Chondrocyte (in vitro differentiated cells): Measurements from ENCODE around the gene GOSR2. TPM values are rescaled to one million over a fixed set of nuclear protein-coding genes. Genes with fewer than 3 reads are reported as not detected.

Experiments used
- DNase-seq: peaks from one replicate; pipeline ENCODE4 v3.0.0; 2021; ENCODE audit warnings: mixed read lengths, low spot score
- H3K27ac Mint-ChIP-seq: one replicate; pipeline ENCODE4 v1.8.0; 2021; ENCODE audit warnings: mild to moderate bottlenecking, moderate library complexity, mixed read lengths; ENCODE audit not compliant: unreplicated experiment
- H3K27me3 Mint-ChIP-seq: 2 replicates; pipeline ENCODE4 v1.8.0; 2021; ENCODE audit warnings: low read depth, mixed read lengths
- H3K36me3 Mint-ChIP-seq: 2 replicates; pipeline ENCODE4 v1.8.0; 2021; ENCODE audit warnings: low read depth, mixed read lengths
- H3K4me1 Mint-ChIP-seq: 2 replicates; pipeline ENCODE4 v1.8.0; 2021; ENCODE audit warnings: low read depth, mild to moderate bottlenecking, mixed read lengths
- H3K4me3 Mint-ChIP-seq: one replicate; pipeline ENCODE4 v1.8.0; 2021; ENCODE audit warnings: mild to moderate bottlenecking, moderate library complexity, mixed read lengths; ENCODE audit not compliant: unreplicated experiment
- H3K9me3 Mint-ChIP-seq: 2 replicates; pipeline ENCODE4 v1.8.0; 2021; ENCODE audit warnings: low read depth, mixed read lengths
- total RNA-seq: library from RNA; stranded (reverse); gene quantifications from 3 replicates; pipeline ENCODE4 v1.2.1, GENCODE V29; 2021
- TF ChIP-seq, protein P1 (sequence below): fragments of 200-600 bp; sonication (generic); IDR thresholded peaks from 2 replicates; pipeline ENCODE4 v1.5.0; 2021; ENCODE audit warnings: antibody characterized with exemption, mild to moderate bottlenecking, moderate library complexity

The GOSR2 gene
- total RNA-seq, 1 donor from 2014 or later = 56.5 TPM

DNA sequence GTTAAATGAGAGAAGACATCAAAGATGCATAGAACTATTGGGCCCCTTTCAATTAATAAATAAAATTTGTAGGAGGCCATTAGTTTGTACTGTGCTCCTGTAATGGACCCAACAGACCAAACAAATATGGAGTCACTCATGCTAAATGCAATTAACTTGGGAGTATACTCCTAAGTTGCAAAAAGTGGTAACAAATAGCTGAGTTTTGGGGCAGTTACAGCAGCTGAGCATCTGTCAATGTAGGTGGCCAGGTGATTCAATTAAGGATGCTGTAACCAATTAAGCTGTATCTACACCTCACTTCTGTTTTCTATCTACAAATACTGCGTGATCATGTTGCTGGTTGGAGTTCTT, 36.7 kb upstream of the GOSR2 start:
- H3K4me1 Mint-ChIP-seq = no peaks in the 10 kb centered on the region
- H3K27ac Mint-ChIP-seq = no peak overlapping the region
- no peak overlapping the region for H3K4me3 Mint-ChIP-seq
- no peak for DNase-seq
- no peaks in the 10 kb centered on the region for H3K36me3 Mint-ChIP-seq
- no peaks in the 10 kb centered on the region for H3K9me3 Mint-ChIP-seq
- H3K27me3 Mint-ChIP-seq = peaks cover 21% of the 10 kb centered on the region
- TF ChIP-seq, protein P1, sequence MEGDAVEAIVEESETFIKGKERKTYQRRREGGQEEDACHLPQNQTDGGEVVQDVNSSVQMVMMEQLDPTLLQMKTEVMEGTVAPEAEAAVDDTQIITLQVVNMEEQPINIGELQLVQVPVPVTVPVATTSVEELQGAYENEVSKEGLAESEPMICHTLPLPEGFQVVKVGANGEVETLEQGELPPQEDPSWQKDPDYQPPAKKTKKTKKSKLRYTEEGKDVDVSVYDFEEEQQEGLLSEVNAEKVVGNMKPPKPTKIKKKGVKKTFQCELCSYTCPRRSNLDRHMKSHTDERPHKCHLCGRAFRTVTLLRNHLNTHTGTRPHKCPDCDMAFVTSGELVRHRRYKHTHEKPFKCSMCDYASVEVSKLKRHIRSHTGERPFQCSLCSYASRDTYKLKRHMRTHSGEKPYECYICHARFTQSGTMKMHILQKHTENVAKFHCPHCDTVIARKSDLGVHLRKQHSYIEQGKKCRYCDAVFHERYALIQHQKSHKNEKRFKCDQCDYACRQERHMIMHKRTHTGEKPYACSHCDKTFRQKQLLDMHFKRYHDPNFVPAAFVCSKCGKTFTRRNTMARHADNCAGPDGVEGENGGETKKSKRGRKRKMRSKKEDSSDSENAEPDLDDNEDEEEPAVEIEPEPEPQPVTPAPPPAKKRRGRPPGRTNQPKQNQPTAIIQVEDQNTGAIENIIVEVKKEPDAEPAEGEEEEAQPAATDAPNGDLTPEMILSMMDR = no peak

DNA sequence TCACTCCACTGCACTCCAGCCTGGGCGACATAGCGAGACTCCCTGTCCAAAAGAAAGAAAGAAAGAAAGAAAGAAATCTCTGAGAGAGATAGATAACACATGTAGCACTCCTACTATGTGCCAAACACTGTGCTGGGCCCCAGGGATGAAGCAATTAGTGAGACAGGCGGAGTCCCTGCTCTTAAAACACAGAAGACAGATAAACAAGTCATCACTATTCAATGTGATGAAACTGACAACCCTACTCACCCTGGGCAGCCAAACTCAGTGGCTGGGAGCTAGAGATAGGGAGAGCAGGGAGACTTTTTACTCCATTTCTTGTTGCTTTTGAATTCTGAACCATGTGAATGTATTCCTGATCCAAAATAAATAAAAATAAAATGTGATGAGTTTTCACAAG, 35.2 kb upstream of the GOSR2 start:
- no peaks in the 10 kb centered on the region for H3K9me3 Mint-ChIP-seq
- H3K27me3 Mint-ChIP-seq = peaks cover 28% of the 10 kb centered on the region
- TF ChIP-seq, protein P1 = no peak

DNA sequence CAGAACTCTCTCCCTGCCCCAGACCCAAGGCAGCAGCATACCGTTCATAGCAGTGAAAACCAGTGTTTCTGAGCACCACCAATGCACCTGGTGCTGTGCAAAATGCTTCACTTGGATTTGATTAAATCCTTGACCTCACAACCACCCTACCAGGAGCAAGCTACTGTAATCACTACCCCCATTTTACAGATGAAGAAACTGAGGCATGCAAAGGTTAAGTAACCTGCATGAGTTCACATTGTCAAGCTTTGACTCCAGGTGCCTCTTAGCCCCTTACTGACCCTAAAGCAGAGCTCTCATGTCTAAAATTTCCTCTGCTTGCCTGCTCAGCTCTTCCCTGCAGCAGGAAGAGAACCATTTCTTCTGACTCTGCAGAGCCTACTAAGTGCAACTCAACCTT, 34.2 kb upstream of the GOSR2 start:
- Mint-ChIP-seq H3K27me3 (peaks cover 32% of the 10 kb centered on the region), H3K36me3 (no peaks in the 10 kb centered on the region), H3K4me3 (no peak overlapping the region), H3K27ac (no peak overlapping the region), H3K9me3 (no peaks in the 10 kb centered on the region), H3K4me1 (no peaks in the 10 kb centered on the region)
- TF ChIP-seq, protein P1 = no peak
- no peak for DNase-seq

More for the DNA sequence above, 35.2 kb upstream of the GOSR2 start:
- no peaks in the 10 kb centered on the region for H3K4me1 Mint-ChIP-seq
- no peak overlapping the region for H3K27ac Mint-ChIP-seq
- no peak overlapping the region for H3K4me3 Mint-ChIP-seq
- H3K36me3 Mint-ChIP-seq = no peaks in the 10 kb centered on the region
- no peak for DNase-seq

DNA sequence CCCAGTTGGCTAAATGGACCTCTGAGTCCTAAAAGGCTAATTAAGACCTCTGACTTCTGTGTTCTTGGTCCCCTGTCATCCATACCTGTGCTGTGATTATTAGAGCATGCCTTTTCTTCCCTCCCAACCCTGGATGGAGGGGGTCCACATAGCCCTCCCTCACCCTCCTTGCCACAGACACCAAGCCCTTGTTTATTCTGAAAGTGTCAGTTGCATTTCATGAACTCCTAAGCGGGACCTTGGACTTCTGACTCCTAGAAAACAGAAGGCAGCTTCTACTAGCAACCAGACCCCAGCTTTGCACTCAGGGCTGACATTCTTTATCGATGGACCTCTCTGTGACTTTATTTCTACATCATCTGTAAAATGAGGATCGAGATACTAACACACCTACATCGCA, 33.4 kb upstream of the GOSR2 start:
- Mint-ChIP-seq H3K9me3 (no peaks in the 10 kb centered on the region), H3K4me1 (no peaks in the 10 kb centered on the region), H3K27ac (no peak overlapping the region), H3K4me3 (no peak overlapping the region), H3K36me3 (no peaks in the 10 kb centered on the region), H3K27me3 (peaks cover 32% of the 10 kb centered on the region)
- TF ChIP-seq, protein P1 = no peak
- DNase-seq = no peak

DNA sequence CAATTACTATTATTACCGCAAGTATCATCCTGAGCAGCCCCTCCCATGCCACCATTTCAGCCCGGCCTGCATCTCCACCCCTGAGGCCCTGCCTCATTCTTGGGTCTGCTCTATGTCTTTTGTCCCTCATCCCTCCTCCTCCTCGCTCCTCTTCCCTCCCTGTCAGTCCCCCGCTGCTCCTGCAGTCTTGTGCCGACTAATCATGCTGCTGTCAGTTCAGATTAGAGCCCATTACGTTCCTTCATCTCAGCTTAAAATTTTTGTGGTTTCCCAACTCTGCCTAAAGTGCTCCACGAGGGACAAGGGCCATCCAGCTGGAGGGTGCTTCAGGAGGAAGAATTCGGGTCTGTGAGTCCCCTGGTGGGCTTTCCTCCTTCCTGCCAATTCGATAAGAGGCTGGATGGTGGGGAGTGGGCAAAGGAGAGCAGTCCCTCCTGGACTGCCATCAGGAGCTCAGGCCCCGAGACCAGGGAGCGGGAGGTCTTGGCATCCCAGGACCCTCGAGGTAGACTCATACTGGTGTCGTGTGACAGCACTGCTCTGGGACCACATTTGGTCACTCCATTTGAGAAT, 32.9 kb upstream of the GOSR2 start:
- no peak for DNase-seq
- no peaks in the 10 kb centered on the region for H3K9me3 Mint-ChIP-seq
- TF ChIP-seq, protein P1 = no peak
- H3K4me1 Mint-ChIP-seq = no peaks in the 10 kb centered on the region
- H3K36me3 Mint-ChIP-seq = no peaks in the 10 kb centered on the region
- H3K27ac Mint-ChIP-seq = no peak overlapping the region
- H3K27me3 Mint-ChIP-seq = peaks cover 32% of the 10 kb centered on the region
- no peak overlapping the region for H3K4me3 Mint-ChIP-seq
